ENCODE measurements around the gene CPEB4. TPM values are rescaled to one million over a fixed set of nuclear protein-coding genes. Genes with fewer than 3 reads are reported as not detected.

The CPEB4 gene
- total RNA-seq, 1 experiment from 2014 or later = 15.4 TPM

DNA sequence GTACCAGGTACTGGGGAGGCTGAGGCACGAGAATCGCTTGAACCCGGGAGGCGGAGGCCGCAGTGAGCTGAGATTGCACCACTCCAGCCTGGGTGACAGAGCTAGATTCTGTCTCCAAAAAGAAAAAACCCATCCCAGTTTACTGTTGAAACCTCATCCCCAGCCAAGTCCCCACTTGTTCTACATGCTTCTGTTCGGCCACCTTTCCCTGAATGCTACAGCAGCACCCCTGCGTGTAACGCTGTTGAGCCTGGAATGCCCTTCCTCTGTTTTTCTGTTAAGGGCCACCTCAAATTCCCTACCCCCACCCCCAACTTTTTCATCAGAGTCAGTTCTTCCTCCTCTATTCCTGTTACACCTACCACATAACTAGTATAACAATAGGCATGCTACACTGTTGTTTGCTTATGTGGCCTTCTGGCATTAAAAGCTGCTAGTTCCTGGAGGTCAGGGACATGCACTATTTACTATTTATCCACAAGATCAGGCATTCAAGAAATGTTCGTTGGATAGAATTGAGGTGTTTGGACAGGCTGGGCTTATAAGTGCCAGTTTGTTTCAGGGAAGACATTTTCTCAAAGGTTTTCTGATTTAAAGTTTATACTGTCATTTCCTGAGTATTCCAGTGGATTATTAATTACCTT, 53.7 kb downstream of the CPEB4 start:
- no peak for TF ChIP-seq EZH2 (IDR thresholded peaks at IDR 0.05; ENCODE audit: low read depth)
- TF ChIP-seq, protein P1, sequence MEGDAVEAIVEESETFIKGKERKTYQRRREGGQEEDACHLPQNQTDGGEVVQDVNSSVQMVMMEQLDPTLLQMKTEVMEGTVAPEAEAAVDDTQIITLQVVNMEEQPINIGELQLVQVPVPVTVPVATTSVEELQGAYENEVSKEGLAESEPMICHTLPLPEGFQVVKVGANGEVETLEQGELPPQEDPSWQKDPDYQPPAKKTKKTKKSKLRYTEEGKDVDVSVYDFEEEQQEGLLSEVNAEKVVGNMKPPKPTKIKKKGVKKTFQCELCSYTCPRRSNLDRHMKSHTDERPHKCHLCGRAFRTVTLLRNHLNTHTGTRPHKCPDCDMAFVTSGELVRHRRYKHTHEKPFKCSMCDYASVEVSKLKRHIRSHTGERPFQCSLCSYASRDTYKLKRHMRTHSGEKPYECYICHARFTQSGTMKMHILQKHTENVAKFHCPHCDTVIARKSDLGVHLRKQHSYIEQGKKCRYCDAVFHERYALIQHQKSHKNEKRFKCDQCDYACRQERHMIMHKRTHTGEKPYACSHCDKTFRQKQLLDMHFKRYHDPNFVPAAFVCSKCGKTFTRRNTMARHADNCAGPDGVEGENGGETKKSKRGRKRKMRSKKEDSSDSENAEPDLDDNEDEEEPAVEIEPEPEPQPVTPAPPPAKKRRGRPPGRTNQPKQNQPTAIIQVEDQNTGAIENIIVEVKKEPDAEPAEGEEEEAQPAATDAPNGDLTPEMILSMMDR (conservative IDR thresholded peaks at IDR 0.05) = no peak
- Histone ChIP-seq H3K27me3 (ENCODE audit: insufficient read depth, low read depth) (no peaks in the 10 kb centered on the region), H3K27ac (peak overlapping the region; percentile 25), H3K4me2 (0 out of 2 replicates have a peak overlapping the region, but pooled peaks have one; percentile 1), H3K9me3 (ENCODE audit: insufficient read depth, low read depth) (no peaks in the 10 kb centered on the region), H3K4me1 (replicated peaks; ENCODE audit: insufficient read depth) (peaks cover 14% of the 10 kb centered on the region; the same call in 1 of the 2 replicates), H2AFZ (no peak overlapping the region), H3K79me2 (ENCODE audit: low read depth) (no peaks in the 10 kb centered on the region), H3F3A (ENCODE audit: insufficient read depth, low read depth) (no peaks in the 10 kb centered on the region), H4K20me1 (ENCODE audit: insufficient read depth) (no peaks in the 10 kb centered on the region), H3K9me2 (ENCODE audit: insufficient read depth) (no peaks in the 10 kb centered on the region), H3K4me3 (no peak overlapping the region), H3K36me3 (ENCODE audit: low read depth) (no peaks in the 10 kb centered on the region)
- BruUV-seq (replicated peaks) = no TSS peak
- intact Hi-C loops (cut with micrococcal nuclease; ENCODE audit: unreplicated experiment) = no loop called here
- ChIA-PET POLR2A (ENCODE audit: unreplicated experiment) (interaction anchor here (0.5 kb wide), 1 partner anchor 238 kb away, joined by 5 read pairs; no protein-coding TSS in a partner anchor), CTCF (interaction anchor here (0.7 kb wide), 1 partner anchor 146 kb away, joined by 3 read pairs; no protein-coding TSS in a partner anchor)
- DNase-seq = no peak

DNA sequence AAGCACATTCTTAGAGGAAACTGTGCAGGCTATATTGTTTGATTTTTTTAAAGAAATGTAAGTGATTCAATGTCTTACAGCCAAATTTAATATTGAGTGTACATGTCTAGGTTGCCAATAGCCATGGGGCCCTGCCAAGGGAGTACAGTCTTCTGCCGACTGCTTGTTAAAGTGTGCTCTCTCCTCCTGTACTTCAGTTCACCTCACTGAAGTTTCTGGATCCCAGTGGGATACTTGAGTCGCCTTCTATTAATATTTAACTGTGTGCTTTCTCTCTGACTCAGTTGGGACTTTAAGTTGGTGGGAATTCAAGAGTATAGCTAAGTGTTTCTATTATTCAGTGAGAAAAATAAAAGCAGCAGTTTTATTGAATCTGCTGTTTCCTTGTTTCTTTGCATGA, 56.4 kb downstream of the CPEB4 start:
- no peaks in the 10 kb centered on the region for H4K20me1 ChIP-seq (ENCODE audit: insufficient read depth)
- ChIA-PET POLR2A (ENCODE audit: unreplicated experiment) (no interaction called here), CTCF (interaction anchor here (0.7 kb wide), 1 partner anchor 20 kb away, joined by 10 read pairs; no protein-coding TSS in a partner anchor)
- H3F3A ChIP-seq (ENCODE audit: insufficient read depth, low read depth) = no peaks in the 10 kb centered on the region
- no peak overlapping the region for H2AFZ ChIP-seq
- no peaks in the 10 kb centered on the region for H3K9me3 ChIP-seq (ENCODE audit: insufficient read depth, low read depth)
- no peak for TF ChIP-seq EZH2 (IDR thresholded peaks at IDR 0.05; ENCODE audit: low read depth)
- TF ChIP-seq, protein P1 (conservative IDR thresholded peaks at IDR 0.05) = no peak
- no peaks in the 10 kb centered on the region for H3K27me3 ChIP-seq (ENCODE audit: insufficient read depth, low read depth)
- intact Hi-C loops (cut with micrococcal nuclease; ENCODE audit: unreplicated experiment) = no loop called here
- peaks cover 14% of the 10 kb centered on the region; the same call in 1 of the 2 replicates for H3K4me1 ChIP-seq (replicated peaks; ENCODE audit: insufficient read depth)
- DNase-seq = no peak
- BruUV-seq (replicated peaks) = no TSS peak
- no peaks in the 10 kb centered on the region for H3K79me2 ChIP-seq (ENCODE audit: low read depth)
- H3K27ac ChIP-seq = no peak overlapping the region
- no peak overlapping the region for H3K4me3 ChIP-seq
- H3K36me3 ChIP-seq (ENCODE audit: low read depth) = peaks cover 13% of the 10 kb centered on the region; the same call in 1 of the 2 replicates
- H3K9me2 ChIP-seq (ENCODE audit: insufficient read depth) = no peaks in the 10 kb centered on the region
- H3K4me2 ChIP-seq = no peak overlapping the region

DNA sequence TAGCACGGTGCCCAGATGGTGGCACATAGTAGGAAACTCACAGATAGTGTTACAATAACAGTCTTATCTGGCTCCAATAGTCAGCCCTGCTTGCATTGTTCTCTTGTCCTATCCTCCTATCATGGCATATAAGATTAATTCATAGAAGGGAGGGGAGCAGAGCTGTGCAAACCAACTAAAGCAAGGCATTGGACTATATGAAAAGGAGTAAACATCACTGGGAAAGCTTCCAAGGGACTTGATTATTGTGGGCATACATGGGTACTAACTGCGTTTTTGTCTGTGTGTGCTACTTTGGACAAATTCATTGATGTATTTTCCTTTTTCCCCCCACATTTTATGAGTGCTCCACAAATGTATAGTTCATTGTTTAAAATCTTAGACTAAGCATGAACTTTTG, 57.0 kb downstream of the CPEB4 start:
- Histone ChIP-seq H3K27me3 (ENCODE audit: insufficient read depth, low read depth) (no peaks in the 10 kb centered on the region), H3K36me3 (ENCODE audit: low read depth) (peaks cover 19% of the 10 kb centered on the region; the same call in 1 of the 2 replicates), H3K27ac (no peak overlapping the region), H3K79me2 (ENCODE audit: low read depth) (no peaks in the 10 kb centered on the region), H4K20me1 (ENCODE audit: insufficient read depth) (no peaks in the 10 kb centered on the region), H3K4me1 (replicated peaks; ENCODE audit: insufficient read depth) (peaks cover 14% of the 10 kb centered on the region; the same call in 1 of the 2 replicates), H3K9me3 (ENCODE audit: insufficient read depth, low read depth) (no peaks in the 10 kb centered on the region), H3K4me3 (no peak overlapping the region), H3K9me2 (ENCODE audit: insufficient read depth) (no peaks in the 10 kb centered on the region), H3F3A (ENCODE audit: insufficient read depth, low read depth) (no peaks in the 10 kb centered on the region), H3K4me2 (no peak overlapping the region), H2AFZ (no peak overlapping the region)
- POLR2A ChIA-PET (ENCODE audit: unreplicated experiment) = no interaction called here
- no peak for DNase-seq
- intact Hi-C loops (cut with micrococcal nuclease; ENCODE audit: unreplicated experiment) = no loop called here
- no peak for TF ChIP-seq EZH2 (IDR thresholded peaks at IDR 0.05; ENCODE audit: low read depth)
- TF ChIP-seq, protein P1 (conservative IDR thresholded peaks at IDR 0.05) = no peak
- BruUV-seq (replicated peaks) = no TSS peak
- CTCF ChIA-PET = no interaction called here

All from PC-9 (cell line).